HFFc6 (cell line): ENCODE data around the gene SELENOW. TPM values are rescaled to one million over a fixed set of nuclear protein-coding genes. Genes with fewer than 3 reads are reported as not detected.

Experiments used
- DNase-seq: peaks from one replicate; pipeline ENCODE4 v3.0.0-alpha.2; 2018
- H3K27ac Mint-ChIP-seq: 2 replicates; pipeline ENCODE4 v1.8.0; 2020; ENCODE audit warnings: mild to moderate bottlenecking, mixed read lengths
- H3K27me3 Mint-ChIP-seq: 2 replicates; pipeline ENCODE4 v1.8.0; 2021; ENCODE audit warnings: mild to moderate bottlenecking, moderate library complexity, mixed read lengths; ENCODE audit not compliant: insufficient read depth
- H3K36me3 Mint-ChIP-seq: 2 replicates; pipeline ENCODE4 v1.8.0; 2021; ENCODE audit warnings: low read depth, mixed read lengths
- H3K4me1 Mint-ChIP-seq: 2 replicates; pipeline ENCODE4 v1.8.0; 2020; ENCODE audit warnings: low read depth, mixed read lengths
- H3K4me3 Mint-ChIP-seq: 2 replicates; pipeline ENCODE4 v1.8.0; 2020; ENCODE audit warnings: mild to moderate bottlenecking, moderate library complexity, mixed read lengths
- H3K9me3 Mint-ChIP-seq: 2 replicates; pipeline ENCODE4 v1.8.0; 2020; ENCODE audit warnings: mild to moderate bottlenecking, mixed read lengths
- total RNA-seq, 6 experiments: library from RNA; stranded (reverse); fragmentation: NEBNext Ultra II Directional; extraction: Animal tissue kit (Norgen Biotek cat#: 25700); gene quantifications; 2 replicates in 1 of 6; 3 replicates in 5 of 6; pipeline ENCODE4 v1.2.3, GENCODE V29; 2021
- TF ChIP-seq, protein P1 (sequence below): fragments of 200-600 bp; sonication (generic); IDR thresholded peaks from 2 replicates; pipeline ENCODE4 v1.5.0; 2021; ENCODE audit warnings: antibody characterized with exemption, mild to moderate bottlenecking

SELENOW gene
- total RNA-seq, 6 experiments from 2014 or later, result 214 to 245 (median 224) TPM

DNA sequence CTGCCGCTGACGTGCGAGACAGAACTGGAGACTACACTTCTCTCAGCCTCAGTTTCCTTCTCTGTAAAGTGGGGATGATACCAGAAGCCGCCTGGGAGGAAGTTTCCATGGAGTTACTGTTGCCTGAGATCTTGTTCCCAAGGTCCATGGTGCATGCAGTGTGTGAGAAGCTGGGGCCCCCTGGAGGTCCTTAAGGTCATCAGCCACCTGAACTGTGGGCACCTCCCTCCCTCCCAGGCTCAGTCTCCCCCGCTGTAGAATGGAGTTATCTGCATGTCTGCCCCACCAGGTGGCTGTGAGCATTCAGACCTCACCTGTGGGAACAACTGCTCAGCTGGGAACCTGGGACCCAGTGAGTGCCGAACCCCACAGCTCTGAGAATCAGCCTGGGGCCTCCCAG lies 45.9 kb downstream of the SELENOW start:
- no peak for DNase-seq
- no peak overlapping the region for H3K4me3 Mint-ChIP-seq
- peaks cover 48% of the 10 kb centered on the region for H3K27me3 Mint-ChIP-seq
- TF ChIP-seq, protein P1, sequence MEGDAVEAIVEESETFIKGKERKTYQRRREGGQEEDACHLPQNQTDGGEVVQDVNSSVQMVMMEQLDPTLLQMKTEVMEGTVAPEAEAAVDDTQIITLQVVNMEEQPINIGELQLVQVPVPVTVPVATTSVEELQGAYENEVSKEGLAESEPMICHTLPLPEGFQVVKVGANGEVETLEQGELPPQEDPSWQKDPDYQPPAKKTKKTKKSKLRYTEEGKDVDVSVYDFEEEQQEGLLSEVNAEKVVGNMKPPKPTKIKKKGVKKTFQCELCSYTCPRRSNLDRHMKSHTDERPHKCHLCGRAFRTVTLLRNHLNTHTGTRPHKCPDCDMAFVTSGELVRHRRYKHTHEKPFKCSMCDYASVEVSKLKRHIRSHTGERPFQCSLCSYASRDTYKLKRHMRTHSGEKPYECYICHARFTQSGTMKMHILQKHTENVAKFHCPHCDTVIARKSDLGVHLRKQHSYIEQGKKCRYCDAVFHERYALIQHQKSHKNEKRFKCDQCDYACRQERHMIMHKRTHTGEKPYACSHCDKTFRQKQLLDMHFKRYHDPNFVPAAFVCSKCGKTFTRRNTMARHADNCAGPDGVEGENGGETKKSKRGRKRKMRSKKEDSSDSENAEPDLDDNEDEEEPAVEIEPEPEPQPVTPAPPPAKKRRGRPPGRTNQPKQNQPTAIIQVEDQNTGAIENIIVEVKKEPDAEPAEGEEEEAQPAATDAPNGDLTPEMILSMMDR, result no peak
- peaks cover 10% of the 10 kb centered on the region for H3K9me3 Mint-ChIP-seq
- H3K27ac Mint-ChIP-seq, result no peak overlapping the region
- H3K36me3 Mint-ChIP-seq, result no peaks in the 10 kb centered on the region
- no peaks in the 10 kb centered on the region for H3K4me1 Mint-ChIP-seq

DNA sequence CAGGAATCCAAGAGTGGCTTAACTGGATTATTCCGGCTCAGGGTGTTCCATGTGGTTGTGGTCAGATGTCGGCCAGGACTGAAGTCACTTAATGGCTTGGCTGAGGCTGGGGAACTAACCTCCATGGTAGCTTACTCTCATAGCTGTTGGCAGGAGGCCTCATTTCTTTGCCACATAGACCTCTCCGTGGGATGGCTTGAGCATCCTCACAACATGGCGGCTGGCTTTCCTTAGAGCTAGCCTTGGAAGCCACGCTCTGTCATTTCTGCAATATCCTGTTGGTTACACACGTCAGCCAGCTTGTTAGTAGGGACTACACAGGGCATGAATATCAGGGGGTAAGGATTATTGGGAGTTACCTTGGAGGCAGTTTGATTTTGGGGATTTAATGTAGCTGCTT lies 48.3 kb downstream of the SELENOW start:
- Mint-ChIP-seq H3K9me3 (peaks cover 10% of the 10 kb centered on the region), H3K4me1 (no peaks in the 10 kb centered on the region), H3K27me3 (peaks cover 34% of the 10 kb centered on the region), H3K27ac (no peak overlapping the region), H3K36me3 (no peaks in the 10 kb centered on the region), H3K4me3 (no peak overlapping the region)
- DNase-seq, result no peak
- TF ChIP-seq, protein P1, result no peak

DNA sequence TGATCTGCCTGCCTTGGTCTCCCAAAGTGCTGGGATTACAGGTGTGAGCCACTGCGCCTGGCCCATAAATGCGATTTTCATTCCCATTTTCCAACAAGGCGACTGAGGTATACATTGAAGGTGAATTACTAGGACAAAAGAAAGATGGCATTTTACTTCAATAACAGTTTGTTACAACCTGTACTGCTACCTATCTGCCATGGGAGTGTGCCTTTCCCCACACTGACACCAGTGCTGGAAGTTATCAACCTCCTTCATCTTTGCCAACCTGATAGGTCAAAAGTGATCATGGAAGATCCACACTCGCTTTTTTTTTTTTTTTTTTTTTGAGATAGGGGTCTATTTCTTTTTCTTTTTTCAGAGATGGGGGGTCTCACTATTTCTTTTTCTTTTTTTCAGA lies 54.2 kb downstream of the SELENOW start:
- peaks cover 23% of the 10 kb centered on the region for H3K27me3 Mint-ChIP-seq
- H3K4me1 Mint-ChIP-seq, result no peaks in the 10 kb centered on the region
- no peaks in the 10 kb centered on the region for H3K36me3 Mint-ChIP-seq
- no peak overlapping the region for H3K27ac Mint-ChIP-seq
- no peak overlapping the region for H3K4me3 Mint-ChIP-seq
- no peaks in the 10 kb centered on the region for H3K9me3 Mint-ChIP-seq
- DNase-seq, result no peak
- TF ChIP-seq, protein P1, result no peak

Other genes starting within 250 kb of the SELENOW start
- under 1 TPM in 1 of 6 experiments, not detected in 5; 0.26 TPM for gene ZNF541, start 205.6 kb upstream of the SELENOW start, total RNA-seq
- gene BICRA, start 169.6 kb upstream of the SELENOW start, total RNA-seq, result 10 to 100 TPM; 11.8 to 16.7 (median 15.5) TPM
- 100 to 1,000 TPM; 321 to 395 (median 334) TPM for gene EHD2, start 65.3 kb upstream of the SELENOW start, total RNA-seq
- gene NOP53, start 33.2 kb upstream of the SELENOW start, total RNA-seq, result 100 to 1,000 TPM in 4 of 6 experiments, 10 to 100 TPM in 2; 72.7 to 113 (median 106) TPM
- not detected for gene TPRX1, start 25.8 kb downstream of the SELENOW start, total RNA-seq
- gene CRX, start 43.2 kb downstream of the SELENOW start, total RNA-seq, result not detected
- gene TPRX2, start 80.5 kb downstream of the SELENOW start, total RNA-seq, result not detected
- gene SULT2A1, start 107.6 kb downstream of the SELENOW start, total RNA-seq, result not detected
- not detected for gene BSPH1, start 213.5 kb downstream of the SELENOW start, total RNA-seq
- not detected for gene ELSPBP1, start 215.9 kb downstream of the SELENOW start, total RNA-seq